IMR-90 (cell line): ENCODE data around the gene ACOXL. TPM values are rescaled to one million over a fixed set of nuclear protein-coding genes. Genes with fewer than 3 reads are reported as not detected.

ENCODE experiments used
- ATAC-seq: fragments of 200-7000 bp; cut with Tn5 transposase; 2 replicates; pipeline ENCODE4 v1.9.1; 2020; ENCODE audit warnings: low read depth, mild to moderate bottlenecking, moderate library complexity
- BruUV-seq: library from RNA; stranded (reverse); fragments of 400-500 nt; replicated peaks from 2 replicates; lab custom pipeline; 2021; lab: Mats Ljungman, UMichigan
- CTCF ChIA-PET: fragments of 300-600 bp; formaldehyde crosslinking; extraction: SDS; loops from one replicate; lab custom pipeline; 2021; ENCODE audit warnings: antibody characterized with exemption; lab: Yijun Ruan, JAX
- POLR2A ChIA-PET: fragments of 300-600 bp; sonication (Branson Sonifier 250); formaldehyde crosslinking; loops from one replicate; lab custom pipeline; 2022; ENCODE audit warnings: antibody characterized with exemption; ENCODE audit not compliant: unreplicated experiment; lab: Charles Lee
- DNase-seq: peaks from one replicate; pipeline ENCODE4 v3.0.0; 2013
- H2AFZ ChIP-seq: replicated peaks from 2 replicates; pipeline ENCODE3; 2013; ENCODE audit warnings: low read length, mild to moderate bottlenecking; ENCODE audit not compliant: poor library complexity
- H2AK5ac ChIP-seq: 2 replicates; pipeline ENCODE4 v1.6.1; 2013; ENCODE audit warnings: low read depth, low read length, inconsistent platforms
- H2AK9ac ChIP-seq: replicated peaks from 2 replicates; pipeline ENCODE3; 2013; ENCODE audit warnings: mild to moderate bottlenecking, low read depth, low read length, moderate library complexity; ENCODE audit not compliant: poor library complexity
- H2BK120ac ChIP-seq: 2 replicates; pipeline ENCODE4 v1.6.1; 2013; ENCODE audit warnings: low read depth, low read length, inconsistent platforms
- H2BK15ac ChIP-seq: 3 replicates; pipeline ENCODE4 v1.6.1; 2013; ENCODE audit warnings: low read depth, low read length, inconsistent platforms
- H2BK20ac ChIP-seq: 2 replicates; pipeline ENCODE4 v1.6.1; 2013; ENCODE audit warnings: low read depth, mild to moderate bottlenecking, inconsistent platforms, low read length, moderate library complexity
- H2BK5ac ChIP-seq: 2 replicates; pipeline ENCODE4 v1.6.1; 2013; ENCODE audit warnings: mild to moderate bottlenecking, low read depth, low read length, inconsistent platforms; ENCODE audit not compliant: poor library complexity, severe bottlenecking
- H3K14ac ChIP-seq: replicated peaks from 2 replicates; pipeline ENCODE4 v1.6.1; 2013; ENCODE audit warnings: low read depth, low read length, inconsistent platforms
- H3K18ac ChIP-seq: 2 replicates; pipeline ENCODE4 v1.6.1; 2013; ENCODE audit warnings: low read depth, low read length, control low read depth
- H3K23ac ChIP-seq: 2 replicates; pipeline ENCODE4 v1.6.1; 2013; ENCODE audit warnings: low read depth, low read length, inconsistent platforms
- H3K27ac ChIP-seq: 2 replicates; pipeline ENCODE4 v1.5.1; 2013; ENCODE audit warnings: mild to moderate bottlenecking, control low read depth, low read length; ENCODE audit not compliant: insufficient read depth
- H3K27me3 ChIP-seq: 2 replicates; pipeline ENCODE4 v1.6.1; 2013; ENCODE audit warnings: low read length; ENCODE audit not compliant: control insufficient read depth, insufficient read depth
- H3K36me3 ChIP-seq: 2 replicates; pipeline ENCODE4 v1.6.1; 2013; ENCODE audit warnings: low read length, mixed read lengths; ENCODE audit not compliant: control insufficient read depth, insufficient read depth
- H3K4ac ChIP-seq: 2 replicates; pipeline ENCODE4 v1.6.1; 2013; ENCODE audit warnings: low read depth, low read length, inconsistent platforms
- H3K4me1 ChIP-seq: 2 replicates; pipeline ENCODE4 v1.6.1; 2013; ENCODE audit warnings: low read length, mixed read lengths; ENCODE audit not compliant: control insufficient read depth, insufficient read depth
- H3K4me2 ChIP-seq: 2 replicates; pipeline ENCODE4 v1.6.1; 2013; ENCODE audit warnings: low read depth, mild to moderate bottlenecking, control low read depth, low read length, moderate library complexity
- H3K4me3 ChIP-seq: 2 replicates; pipeline ENCODE4 v1.5.1; 2013; ENCODE audit warnings: low read depth, mild to moderate bottlenecking, control low read depth, low read length, moderate library complexity; ENCODE audit not compliant: insufficient read depth
- H3K56ac ChIP-seq: 2 replicates; pipeline ENCODE4 v1.6.1; 2013; ENCODE audit warnings: low read length, inconsistent platforms; ENCODE audit not compliant: insufficient read depth; ENCODE audit errors: extremely low read depth
- H3K79me1 ChIP-seq, 2 experiments: 2 replicates each; pipeline ENCODE4 v1.6.1; 2013; ENCODE audit warnings: low read length in 2 of 2, inconsistent platforms in 1 of 2, low read depth in 1 of 2
- H3K9ac ChIP-seq: 2 replicates; pipeline ENCODE4 v1.6.1; 2013; ENCODE audit warnings: low read depth, low read length, control low read depth
- H3K9me1 ChIP-seq: 2 replicates; pipeline ENCODE4 v1.6.1; 2013; ENCODE audit warnings: low read length, inconsistent platforms; ENCODE audit not compliant: insufficient read depth
- H3K9me3 ChIP-seq: 2 replicates; pipeline ENCODE4 v1.6.1; 2013; ENCODE audit warnings: low read length; ENCODE audit not compliant: control insufficient read depth, insufficient read depth
- H4K20me1 ChIP-seq: 2 replicates; pipeline ENCODE4 v1.6.1; 2013; ENCODE audit warnings: low read length, inconsistent platforms; ENCODE audit not compliant: insufficient read depth
- H4K5ac ChIP-seq: 2 replicates; pipeline ENCODE4 v1.6.1; 2013; ENCODE audit warnings: mild to moderate bottlenecking, low read depth, low read length, control low read depth
- H4K8ac ChIP-seq, 2 experiments: 2 replicates each; pipeline ENCODE4 v1.6.1; 2013; ENCODE audit warnings: low read depth in 2 of 2, low read length in 2 of 2, control low read depth in 1 of 2, inconsistent platforms in 1 of 2
- H4K91ac ChIP-seq: 2 replicates; pipeline ENCODE4 v1.6.1; 2013; ENCODE audit warnings: low read depth, low read length, inconsistent platforms; ENCODE audit not compliant: insufficient read depth
- BHLHE40 ChIP-seq: fragments of 150-350 bp; IDR thresholded peaks from 2 replicates; pipeline ENCODE4 v1.6.1; 2016; ENCODE audit warnings: mild to moderate bottlenecking, low read depth, low read length
- ELK1 ChIP-seq: fragments of 150-350 bp; IDR thresholded peaks from 2 replicates; pipeline ENCODE4 v1.6.1; 2016; ENCODE audit warnings: low read depth, mild to moderate bottlenecking, low read length, moderate library complexity, borderline replicate concordance
- POLR2A ChIP-seq: IDR thresholded peaks from 2 replicates; pipeline ENCODE4 v1.6.1; 2012; ENCODE audit warnings: mild to moderate bottlenecking, low read depth, low read length
- WGBS, 2 experiments: methylation state at CpG; one replicate each; pipeline versions ENCODE4 v1.1.5 to v1.1.7; 2013; ENCODE audit warnings: missing lambda C conversion rate in 2 of 2; ENCODE audit not compliant: insufficient read length in 1 of 2; ENCODE audit errors: extremely low coverage in 2 of 2; 5-methylcytosine and 5-hydroxymethylcytosine counted together
- dilution Hi-C: fragments of 300-500 bp; cut with HindIII; formaldehyde crosslinking; loops from one replicate; pipeline ENCODE4 v1.14.3; 2018; ENCODE audit warnings: low sequenced_read_pairs; ENCODE audit not compliant: unreplicated experiment
- in situ Hi-C: fragments of 300-500 bp; cut with MboI; formaldehyde crosslinking; loops from 3 replicates; pipeline ENCODE4 v1.14.3; 2019; ENCODE audit warnings: low sequenced_read_pairs, inconsistent platforms, mixed read lengths
- intact Hi-C: fragments of 100-400 bp; cut with micrococcal nuclease; formaldehyde crosslinking; loops from 2 replicates; pipeline ENCODE4 v1.10.0; 2022
- polyA plus RNA-seq, 3 experiments: library from polyadenylated mRNA; depleted of rRNA; stranded (reverse); fragments of >200 nt; gene quantifications; 2 replicates each; pipeline ENCODE4 v1.2.3, GENCODE V29; 2012; ENCODE audit warnings: low replicate concordance in 1 of 3
- total RNA-seq: library from RNA; depleted of rRNA; stranded (reverse); fragments of >200 nt; gene quantifications from 2 replicates; pipeline ENCODE4 v1.2.3, GENCODE V29; 2012

ACOXL gene
- total and polyA plus RNA-seq, 2 of the 4 experiments (the other 2 are of a cell fraction), result not detected

- 64% methylated on average over 2 of the region's 5 CpGs; no CpG with 5 or more reads in 1 of the 2 experiments for WGBS, 2 experiments
- no TSS peak for BruUV-seq
- Histone ChIP-seq H3K18ac (no peak overlapping the region), H4K8ac (no peak overlapping the region), H4K20me1 (no peaks in the 10 kb centered on the region), H4K5ac (no peak overlapping the region), H3K27me3 (peaks cover 43% of the 10 kb centered on the region), H3K56ac (no peak overlapping the region), H3K23ac (no peak overlapping the region; the same call in 1 of the 2 replicates), H3K79me1 (no peaks in the 10 kb centered on the region), H2BK5ac (no peak overlapping the region), H3K4ac (no peak overlapping the region), H3K9ac (no peak overlapping the region), H3K9me1 (no peaks in the 10 kb centered on the region), H2BK20ac (no peak overlapping the region), H3K4me3 (no peak overlapping the region), H2AK5ac (no peak overlapping the region), H3K27ac (no peak overlapping the region), H3K14ac (no peak overlapping the region), H3K9me3 (no peaks in the 10 kb centered on the region), H3K36me3 (no peaks in the 10 kb centered on the region), H4K91ac (no peak overlapping the region), H2BK15ac (no peak overlapping the region), H3K4me2 (no peak overlapping the region), H2AK9ac (no peak overlapping the region), H2AFZ (no peak overlapping the region), H3K4me1 (no peaks in the 10 kb centered on the region), H2BK120ac (no peak overlapping the region)
- ATAC-seq (no peak), DNase-seq (no peak)
- ChIA-PET POLR2A (no interaction called here), CTCF (interaction anchor here (0.6 kb wide), 1 partner anchor 1241 kb away, joined by 5 read pairs; no protein-coding TSS in a partner anchor)
- in situ Hi-C loops, result no loop called here
- dilution Hi-C loops, result no loop called here
- no peak for TF ChIP-seq BHLHE40
- TF ChIP-seq ELK1, result no peak
- no peak for TF ChIP-seq POLR2A
- intact Hi-C loops, result no loop called here
Observed at GRCh38 chr2:111100087-111100764, 367.9 kb downstream of the ACOXL start.
